Myocyte (in vitro differentiated cells): ENCODE measurements around the gene STXBP4. TPM values are rescaled to one million over a fixed set of nuclear protein-coding genes. Genes with fewer than 3 reads are reported as not detected.
"Not testable (repeated sequence)": the region's sequence is repeated elsewhere in the genome, so short reads cannot be mapped to it uniquely, and the experiment has no call there.

Experiments used
- DNase-seq: peaks from one replicate; pipeline ENCODE4 v3.0.0-alpha.2; 2012; ENCODE audit warnings: low read depth
- total RNA-seq: library from RNA; depleted of rRNA; stranded (reverse); fragments of >200 nt; gene quantifications from 2 replicates; pipeline ENCODE4 v1.2.3, GENCODE V29; 2014

The STXBP4 gene
- total RNA-seq, 1 donor from 2014 or later: 20.5 TPM

GRCh38 chr17:55054429-55054828 lies 85.9 kb downstream of the STXBP4 start:
- no peak for DNase-seq

DNA sequence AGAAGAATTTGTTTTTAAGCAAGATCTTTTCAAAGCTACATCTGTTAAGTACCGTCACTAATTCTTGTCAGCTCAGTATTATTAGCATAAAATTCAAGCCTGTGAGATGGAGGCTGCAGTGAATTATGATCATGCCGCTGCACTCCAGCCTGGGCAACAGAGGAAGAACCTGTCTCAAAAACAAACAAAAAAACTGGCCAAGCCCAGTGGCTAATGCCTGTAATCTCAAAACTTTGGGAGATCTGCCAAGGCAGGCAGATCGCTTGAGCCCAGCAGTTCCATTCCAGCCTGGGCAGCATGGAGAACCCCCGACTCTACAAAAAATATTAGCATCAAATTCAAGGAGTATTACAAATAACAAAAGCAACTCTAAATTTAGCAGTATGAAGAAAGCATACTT lies 88.0 kb downstream of the STXBP4 start:
- peak; percentile 40 for DNase-seq

DNA sequence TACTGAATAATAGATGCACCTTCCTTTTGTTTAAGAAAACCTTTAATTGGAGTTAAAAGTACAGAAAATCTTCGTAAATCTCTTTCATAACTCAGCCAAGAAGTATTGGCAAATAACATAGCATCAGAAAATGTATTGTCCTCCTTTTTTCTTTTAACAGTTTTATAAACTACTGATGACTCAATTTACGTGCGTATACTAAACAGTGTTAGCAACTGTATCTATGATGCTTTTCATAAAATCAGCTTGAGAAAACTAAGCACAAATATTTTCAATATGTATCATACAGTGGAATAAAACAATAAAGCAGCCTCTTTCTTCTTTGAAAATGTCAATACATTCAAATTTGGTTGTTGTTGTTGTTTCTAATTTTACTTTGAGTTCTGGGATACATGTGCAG lies 88.6 kb downstream of the STXBP4 start:
- no peak for DNase-seq

DNA sequence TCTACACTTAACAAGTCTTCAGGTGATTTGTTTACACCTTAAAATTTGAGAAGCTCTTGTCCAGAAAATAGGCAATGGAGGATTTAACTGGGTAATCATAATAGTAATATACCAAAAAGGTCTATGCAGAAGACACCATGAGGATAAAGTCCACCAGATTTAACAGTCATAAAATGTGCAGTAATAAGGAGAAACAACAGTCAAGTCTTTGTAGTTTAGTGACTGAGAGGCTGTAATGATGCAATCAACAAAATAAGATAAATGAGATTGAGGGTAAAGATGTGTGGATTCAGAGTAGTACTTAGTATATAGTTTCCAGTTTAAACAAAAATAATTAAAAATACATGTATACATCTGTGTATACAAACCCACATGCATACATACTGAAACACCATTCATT lies 91.2 kb downstream of the STXBP4 start:
- no peak for DNase-seq

GRCh38 chr17:55062921-55063320 lies 94.4 kb downstream of the STXBP4 start:
- peak; percentile 45 for DNase-seq

GRCh38 chr17:55063885-55064874 lies 95.6 kb downstream of the STXBP4 start:
- DNase-seq: no peak

DNA sequence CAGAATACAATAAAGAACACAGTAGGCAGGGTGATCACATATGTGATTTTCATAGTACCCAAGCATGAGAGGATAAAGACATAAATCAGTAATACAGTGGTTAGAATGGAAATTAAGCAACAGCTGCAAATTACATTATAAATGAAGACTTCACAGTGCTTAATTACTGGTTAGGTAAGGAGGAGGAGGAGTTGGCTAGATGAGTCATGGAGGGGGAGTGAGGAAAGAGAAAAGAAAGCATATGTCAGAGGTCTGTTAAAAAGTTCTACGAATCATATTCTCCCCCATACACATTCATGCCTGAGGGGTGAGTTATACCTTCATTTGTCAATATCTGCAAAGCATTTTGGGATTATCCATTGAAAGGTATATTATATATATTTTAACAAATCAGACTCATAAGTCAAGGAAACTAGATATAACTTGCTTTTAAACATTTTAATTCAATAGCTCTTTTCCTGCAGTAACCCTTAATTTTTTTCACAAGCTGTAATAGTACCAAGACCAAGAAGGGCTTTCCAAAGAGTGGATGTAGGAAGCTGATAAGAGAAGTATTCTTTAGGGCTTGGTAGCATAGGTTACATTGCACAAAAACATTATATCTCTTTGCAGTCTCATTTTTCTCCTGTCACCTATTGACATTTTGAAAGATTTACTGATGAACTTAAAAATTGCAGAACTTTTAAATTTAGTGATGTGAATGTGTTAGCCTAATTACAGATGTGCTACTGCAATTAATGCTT lies 99.3 kb downstream of the STXBP4 start:
- DNase-seq: peak; percentile 5

GRCh38 chr17:55068862-55069811 lies 100.6 kb downstream of the STXBP4 start:
- no peak for DNase-seq

DNA sequence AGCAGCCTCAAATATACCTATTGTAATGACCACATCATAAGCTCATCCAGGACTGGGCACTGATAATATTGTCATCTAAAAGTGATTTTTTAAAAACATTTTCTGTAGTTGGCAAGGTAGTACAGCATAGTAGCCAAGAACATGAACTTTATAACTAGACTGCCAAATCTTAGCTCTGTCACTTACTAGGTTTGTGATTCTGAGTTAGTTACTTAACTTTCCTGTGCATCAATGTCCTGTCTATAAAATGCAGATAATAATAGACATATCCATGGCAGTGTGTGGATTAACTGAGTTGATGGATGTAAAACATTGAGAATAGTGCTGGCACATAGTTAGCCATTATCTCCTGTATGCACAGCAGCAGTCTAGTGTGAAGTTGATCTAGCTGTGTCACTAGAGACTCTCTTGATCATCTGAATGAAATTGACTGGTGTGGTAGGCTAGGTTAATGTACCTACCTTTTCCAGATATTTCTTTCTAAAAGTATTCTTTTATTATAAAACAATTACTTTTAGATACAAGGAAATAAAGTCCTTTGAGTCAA lies 101.5 kb downstream of the STXBP4 start:
- DNase-seq: no peak

GRCh38 chr17:55072898-55073297 lies 104.3 kb downstream of the STXBP4 start:
- DNase-seq: no peak

DNA sequence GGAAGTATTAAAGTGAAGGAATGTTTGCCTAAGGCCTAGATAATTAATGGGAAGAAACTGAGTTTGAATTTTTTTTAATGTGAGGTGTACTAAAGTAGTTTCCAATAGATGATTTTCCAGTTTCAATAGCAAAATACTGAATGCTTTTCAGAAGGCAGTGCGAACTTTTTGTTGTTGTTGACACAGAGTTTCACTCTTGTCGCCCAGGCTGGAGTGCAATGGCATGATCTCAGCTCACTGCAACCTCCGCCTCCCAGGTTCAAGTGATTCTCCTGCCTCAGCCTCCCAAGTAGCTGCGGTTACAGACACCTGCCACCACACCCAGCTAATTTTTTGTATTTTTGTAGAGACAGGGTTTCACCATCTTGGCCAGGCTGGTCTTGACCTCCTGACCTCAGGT lies 104.9 kb downstream of the STXBP4 start:
- not testable (repeated sequence) for DNase-seq

- DNase-seq: no peak
These were observed 113.0 kb downstream of the STXBP4 start for GRCh38 chr17:55081559-55081958.

DNA sequence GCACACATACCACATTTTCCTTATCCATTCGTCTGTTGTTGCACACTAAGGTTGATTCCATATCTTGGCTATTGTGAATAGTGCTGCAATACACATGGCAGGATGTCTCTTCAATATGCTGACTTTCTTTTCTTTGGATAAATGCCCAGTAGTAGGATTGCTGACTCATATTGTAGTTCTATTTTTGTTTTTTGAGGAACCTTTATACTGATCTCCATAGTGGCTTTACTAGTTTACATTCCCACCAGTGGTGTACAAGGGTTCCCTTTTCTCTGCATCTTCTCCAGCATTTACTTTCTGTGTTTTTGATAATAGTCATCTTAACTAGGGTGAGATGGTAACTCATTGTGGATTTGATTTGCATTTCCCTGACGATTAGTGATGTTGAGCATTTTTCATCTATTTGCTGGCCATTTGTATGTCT lies 118.1 kb downstream of the STXBP4 start:
- DNase-seq: peak; percentile 85

GRCh38 chr17:55089256-55089655 lies 120.7 kb downstream of the STXBP4 start:
- DNase-seq: no peak

DNA sequence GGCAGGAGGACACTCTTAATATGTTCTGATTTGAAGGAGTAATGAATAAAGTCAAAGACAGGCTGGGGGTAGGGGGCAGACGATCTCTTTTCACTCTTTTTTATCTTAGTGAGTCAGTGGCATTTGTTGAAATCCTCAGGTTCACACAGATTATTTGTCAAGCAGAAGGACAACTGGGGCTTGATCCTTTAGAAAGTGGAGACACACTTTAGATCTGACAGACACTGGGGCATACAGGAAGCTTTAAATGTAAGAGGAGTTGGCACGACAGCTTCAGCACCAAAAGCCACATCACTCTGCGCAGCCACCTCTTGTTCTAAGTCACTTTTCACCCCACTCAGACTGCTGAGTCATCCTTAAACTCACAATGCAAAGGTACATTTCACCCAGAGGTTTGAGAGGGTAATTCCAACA lies 121.5 kb downstream of the STXBP4 start:
- peak; percentile 6 for DNase-seq

DNA sequence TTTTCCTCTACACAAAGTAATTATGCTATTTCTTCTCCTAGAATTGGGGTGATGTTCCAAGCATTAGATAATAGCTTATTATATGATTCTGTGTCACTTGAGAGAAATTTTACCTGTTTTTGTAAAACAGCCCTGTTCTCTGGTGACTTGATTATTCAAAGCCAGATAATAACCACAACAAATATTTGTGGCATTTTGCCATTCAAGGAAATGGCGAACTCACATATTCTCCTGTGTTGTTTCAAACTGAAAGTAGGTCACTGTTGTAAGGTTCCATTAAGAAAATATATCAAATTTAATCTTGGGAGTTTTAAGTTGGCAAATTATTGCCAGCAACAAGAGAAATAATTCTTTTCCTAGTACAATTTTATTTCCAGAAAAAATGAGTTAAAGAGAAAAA lies 124.8 kb downstream of the STXBP4 start:
- DNase-seq: peak; percentile 17

GRCh38 chr17:55098765-55099164 lies 130.2 kb downstream of the STXBP4 start:
- no peak for DNase-seq

- DNase-seq: no peak
These were observed 142.0 kb downstream of the STXBP4 start for GRCh38 chr17:55110521-55110920.

- DNase-seq: no peak
These were observed 145.7 kb downstream of the STXBP4 start for GRCh38 chr17:55114283-55114682.

GRCh38 chr17:55116440-55116914 lies 147.9 kb downstream of the STXBP4 start:
- no peak for DNase-seq

- DNase-seq: peak; percentile 13
These were observed 148.6 kb downstream of the STXBP4 start for GRCh38 chr17:55117164-55117563.
